ENCODE results near the gene MAB21L3. TPM values are rescaled to one million over a fixed set of nuclear protein-coding genes. Genes with fewer than 3 reads are reported as not detected.

MAB21L3 gene
- total and polyA plus RNA-seq, 12 donors, result 0.07 TPM; not detected in 11

GRCh38 chr1:116167625-116168276, 56.6 kb downstream of the MAB21L3 start:
- H3K4me3 ChIP-seq, result peak overlapping the region; percentile 23 to 72 (median 64)
- peaks cover 22 to 56% (median 47%) of the 10 kb centered on the region in 9 donors for H3K4me1 ChIP-seq
- no peaks in the 10 kb centered on the region for H3K9me3 ChIP-seq
- TF ChIP-seq CTCF (IDR thresholded peaks at IDR 0.05), result no peak
- 20% methylated on average over 35 of the region's 35 CpGs for WGBS, 2 donors
- no peaks in the 10 kb centered on the region for H3K27me3 ChIP-seq
- intact Hi-C loops (cut with DNase I), result no loop called here
- peak overlapping the region; percentile 31 to 86 (median 74) for H3K27ac ChIP-seq
- H3K36me3 ChIP-seq, result no peaks in the 10 kb centered on the region
- ATAC-seq (peak; percentile 6 to 32 (median 18)), DNase-seq (peak in 1 of 2 donors; percentile 25)

GRCh38 chr1:116168277-116169032, 57.3 kb downstream of the MAB21L3 start:
- peaks cover 22 to 56% (median 47%) of the 10 kb centered on the region in 9 donors for H3K4me1 ChIP-seq

GRCh38 chr1:116169898-116170297, 58.7 kb downstream of the MAB21L3 start:
- Histone ChIP-seq H3K9me3 (no peaks in the 10 kb centered on the region), H3K4me1 (peaks cover 19 to 43% (median 35%) of the 10 kb centered on the region in 9 donors), H3K4me3 (no peak overlapping the region), H3K36me3 (no peaks in the 10 kb centered on the region), H3K27me3 (no peaks in the 10 kb centered on the region), H3K27ac (no peak overlapping the region)
- ATAC-seq, result no peak
- intact Hi-C loops (cut with DNase I), result no loop called here
- TF ChIP-seq CTCF (IDR thresholded peaks at IDR 0.05), result no peak
- 88 to 90% methylated on average over 7 of the region's 7 CpGs for WGBS, 2 donors
- no peak for DNase-seq

More at GRCh38 chr1:116168277-116169032, 57.3 kb downstream of the MAB21L3 start:
- intact Hi-C loops (cut with DNase I), result no loop called here
- TF ChIP-seq CTCF (IDR thresholded peaks at IDR 0.05), result peak; percentile 68 to 98 (median 94)
- Histone ChIP-seq H3K27ac (peak overlapping the region; percentile 31 to 86 (median 74)), H3K4me3 (peak overlapping the region; percentile 23 to 72 (median 64)), H3K36me3 (no peaks in the 10 kb centered on the region), H3K27me3 (no peaks in the 10 kb centered on the region), H3K9me3 (no peaks in the 10 kb centered on the region)
- peak; percentile 83 to 84 for DNase-seq
- WGBS, 2 donors, result 9 to 10% methylated on average over 42 of the region's 42 CpGs
- ATAC-seq, result peak; percentile 76 to 93 (median 88)

GRCh38 chr1:116170721-116171589, 59.8 kb downstream of the MAB21L3 start:
- DNase-seq (no peak), ATAC-seq (no peak)

More at GRCh38 chr1:116170721-116171589, 59.8 kb downstream of the MAB21L3 start:
- no peak overlapping the region for H3K27ac ChIP-seq
- H3K27me3 ChIP-seq, result no peaks in the 10 kb centered on the region
- no peaks in the 10 kb centered on the region for H3K36me3 ChIP-seq
- H3K4me3 ChIP-seq, result no peak overlapping the region
- peaks cover 10 to 33% (median 26%) of the 10 kb centered on the region in 9 donors for H3K4me1 ChIP-seq
- WGBS, 2 donors, result 88 to 93% methylated on average over 6 of the region's 6 CpGs
- intact Hi-C loops (cut with DNase I), result no loop called here
- TF ChIP-seq CTCF (IDR thresholded peaks at IDR 0.05), result no peak
- H3K9me3 ChIP-seq, result no peaks in the 10 kb centered on the region
